ENCODE measurements around the gene KCNAB3. TPM values are rescaled to one million over a fixed set of nuclear protein-coding genes. Genes with fewer than 3 reads are reported as not detected.
A peak's percentile ranks its signal among the peaks of the same experiment; 100 is the strongest.

KCNAB3 gene
- total RNA-seq, 1 donor from 2014 or later: 0.82 TPM

GRCh38 chr17:7875804-7876370 lies 53.8 kb downstream of the KCNAB3 start:
- DNase-seq: no peak

DNA sequence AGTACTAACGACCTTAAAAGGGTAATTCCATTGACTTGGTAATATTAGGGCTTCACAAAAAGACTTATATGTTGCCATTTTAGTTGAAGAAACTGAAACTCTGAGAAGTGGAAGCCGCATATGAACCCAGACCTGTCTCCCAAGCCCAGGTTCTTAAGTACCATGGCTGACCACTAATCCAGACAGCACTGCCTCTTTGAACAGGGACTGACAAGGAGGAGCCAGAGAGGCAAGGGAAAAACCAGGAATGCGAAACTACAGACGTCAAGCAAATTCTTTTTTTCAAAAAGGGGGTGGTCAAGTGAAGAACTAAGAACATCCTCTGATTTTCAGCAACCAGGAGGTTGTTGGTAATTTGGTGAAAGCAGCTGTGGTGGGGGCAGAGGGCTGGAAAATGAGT lies 56.6 kb downstream of the KCNAB3 start:
- DNase-seq: no peak

Small RNAs within 50 kb of the gene (small RNA-seq; reads per million reads assigned to genes)
- 1.5 reads per million, percentile 88 among the genes with 10 or more reads in this experiment for gene SCARNA21 (ENCODE audit: low replicate concordance)

Other genes starting within 250 kb of the KCNAB3 start
- gene TP53, start 242.4 kb downstream of the KCNAB3 start, total RNA-seq: 23.6 TPM
- 5.2 TPM for gene WRAP53, start 241.4 kb downstream of the KCNAB3 start, total RNA-seq
- gene EFNB3, start 224.7 kb downstream of the KCNAB3 start, total RNA-seq: 2.3 TPM
- gene DNAH2, start 212.1 kb downstream of the KCNAB3 start, total RNA-seq: 0.31 TPM
- gene KDM6B, start 95.6 kb downstream of the KCNAB3 start, total RNA-seq: 8.4 TPM
- 4.5 TPM for gene TMEM88, start 74.8 kb downstream of the KCNAB3 start, total RNA-seq
- gene NAA38, start 72.3 kb downstream of the KCNAB3 start, total RNA-seq: 64.7 TPM
- gene CYB5D1, start 71.9 kb downstream of the KCNAB3 start, total RNA-seq: 12.8 TPM
- gene CHD3, start 41.1 kb downstream of the KCNAB3 start, total RNA-seq: 78.9 TPM
- gene RNF227, start 13.6 kb downstream of the KCNAB3 start, total RNA-seq: 12.5 TPM
- gene TRAPPC1, start 2.1 kb upstream of the KCNAB3 start, total RNA-seq: 21.7 TPM
- gene CNTROB, start 2.4 kb upstream of the KCNAB3 start, total RNA-seq: 18.2 TPM
- gene GUCY2D, start 72.8 kb upstream of the KCNAB3 start, total RNA-seq: not detected
- gene ALOX15B, start 109.2 kb upstream of the KCNAB3 start, total RNA-seq: 2.2 TPM
- gene ALOX12B, start 157.9 kb upstream of the KCNAB3 start, total RNA-seq: 0.72 TPM
- not detected for gene ALOXE3, start 188.7 kb upstream of the KCNAB3 start, total RNA-seq
- gene HES7, start 194.2 kb upstream of the KCNAB3 start, total RNA-seq: not detected
- gene PER1, start 222.5 kb upstream of the KCNAB3 start, total RNA-seq: 83.3 TPM
- gene VAMP2, start 233.1 kb upstream of the KCNAB3 start, total RNA-seq: 17.1 TPM
- 5.4 TPM for gene TMEM107, start 246.5 kb upstream of the KCNAB3 start, total RNA-seq